Muscle of leg (tissue), 11 donors: Measurements from ENCODE around the gene HHEX. TPM values are rescaled to one million over a fixed set of nuclear protein-coding genes. Genes with fewer than 3 reads are reported as not detected.

Experiments used
- DNase-seq: peaks from one replicate; pipeline ENCODE4 v3.0.0; 2013
- H3K27ac ChIP-seq: one replicate; pipeline ENCODE4 v1.5.1; 2013; ENCODE audit warnings: mild to moderate bottlenecking, low read length, control low read depth
- H3K27me3 ChIP-seq: one replicate; pipeline ENCODE4 v1.6.1; 2013; ENCODE audit warnings: low read length; ENCODE audit not compliant: control insufficient read depth, insufficient read depth
- H3K36me3 ChIP-seq: one replicate; pipeline ENCODE4 v1.6.1; 2013; ENCODE audit warnings: low read length; ENCODE audit not compliant: control insufficient read depth, insufficient read depth
- H3K4me1 ChIP-seq: one replicate; pipeline ENCODE4 v1.6.1; 2013; ENCODE audit warnings: low read length; ENCODE audit not compliant: control insufficient read depth, insufficient read depth
- H3K4me3 ChIP-seq: one replicate; pipeline ENCODE4 v1.5.1; 2013; ENCODE audit warnings: low read length, control low read depth
- H3K9me3 ChIP-seq: replicated peaks from 2 replicates; pipeline ENCODE4 v1.6.1; 2013; ENCODE audit warnings: low read depth, low read length; ENCODE audit not compliant: control insufficient read depth
- WGBS: methylation state at CpG from one replicate; pipeline ENCODE4 v1.1.5; 2013; ENCODE audit warnings: missing lambda C conversion rate; ENCODE audit not compliant: insufficient coverage; 5-methylcytosine and 5-hydroxymethylcytosine counted together
- polyA plus RNA-seq, 8 donors: library from polyadenylated mRNA; unstranded; fragments of 120-200 nt; gene quantifications; one replicate each; pipeline versions ENCODE4 v1.2.1 to v1.2.3, GENCODE V29; 2013; ENCODE audit warnings: inconsistent platforms in 1 of 8, low replicate concordance in 1 of 8; ENCODE audit not compliant: insufficient read length in 8 of 8, insufficient read depth in 1 of 8
- total RNA-seq: library from RNA; stranded (reverse); fragments of 120-200 nt; gene quantifications from one replicate; pipeline ENCODE4 v1.2.4, GENCODE V29; 2013

The HHEX gene
- total and polyA plus RNA-seq, 9 donors: 3.6 to 10.3 (median 7.1) TPM

GRCh38 chr10:92664322-92664721 lies 25.4 kb upstream of the HHEX start:
- Histone ChIP-seq H3K4me3 (no peak overlapping the region), H3K36me3 (no peaks in the 10 kb centered on the region), H3K27ac (no peak overlapping the region), H3K4me1 (no peaks in the 10 kb centered on the region), H3K27me3 (no peaks in the 10 kb centered on the region), H3K9me3 (no peaks in the 10 kb centered on the region)
- DNase-seq: no peak

GRCh38 chr10:92667078-92667477 lies 22.7 kb upstream of the HHEX start:
- no peaks in the 10 kb centered on the region for H3K36me3 ChIP-seq
- no peak for DNase-seq
- 100% methylated on average over 1 of the region's 6 CpGs for WGBS
- H3K4me1 ChIP-seq: no peaks in the 10 kb centered on the region
- H3K9me3 ChIP-seq: no peaks in the 10 kb centered on the region
- H3K27me3 ChIP-seq: no peaks in the 10 kb centered on the region
- H3K4me3 ChIP-seq: no peak overlapping the region
- H3K27ac ChIP-seq: no peak overlapping the region

DNA sequence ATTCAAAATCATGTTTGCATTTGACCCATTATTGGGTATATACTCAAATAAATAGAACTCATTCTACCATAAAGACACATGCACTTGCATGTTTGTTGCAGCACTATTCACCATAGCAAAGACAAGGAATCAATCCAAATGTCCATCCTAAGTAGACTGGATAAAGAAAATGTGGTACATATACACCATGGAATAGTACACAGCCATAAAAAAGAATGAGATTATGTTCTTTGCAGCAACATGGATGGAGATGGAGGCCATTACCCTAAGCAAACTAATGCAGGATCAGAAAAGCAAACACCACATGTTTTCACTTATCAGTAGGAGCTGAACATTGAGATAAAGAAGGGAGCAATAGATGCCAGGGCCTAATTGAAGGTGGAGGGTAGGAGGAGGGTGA lies 12.0 kb upstream of the HHEX start:
- Histone ChIP-seq H3K27me3 (no peaks in the 10 kb centered on the region), H3K36me3 (no peaks in the 10 kb centered on the region), H3K27ac (no peak overlapping the region), H3K4me3 (no peak overlapping the region), H3K4me1 (no peaks in the 10 kb centered on the region), H3K9me3 (no peaks in the 10 kb centered on the region)
- DNase-seq: no peak

- WGBS: 95% methylated on average over 2 of the region's 5 CpGs
- DNase-seq: no peak
- Histone ChIP-seq H3K4me3 (no peak overlapping the region), H3K9me3 (no peaks in the 10 kb centered on the region), H3K36me3 (no peaks in the 10 kb centered on the region), H3K27me3 (no peaks in the 10 kb centered on the region), H3K27ac (no peak overlapping the region), H3K4me1 (no peaks in the 10 kb centered on the region)
These were observed 11.5 kb upstream of the HHEX start for GRCh38 chr10:92678206-92678605.

DNA sequence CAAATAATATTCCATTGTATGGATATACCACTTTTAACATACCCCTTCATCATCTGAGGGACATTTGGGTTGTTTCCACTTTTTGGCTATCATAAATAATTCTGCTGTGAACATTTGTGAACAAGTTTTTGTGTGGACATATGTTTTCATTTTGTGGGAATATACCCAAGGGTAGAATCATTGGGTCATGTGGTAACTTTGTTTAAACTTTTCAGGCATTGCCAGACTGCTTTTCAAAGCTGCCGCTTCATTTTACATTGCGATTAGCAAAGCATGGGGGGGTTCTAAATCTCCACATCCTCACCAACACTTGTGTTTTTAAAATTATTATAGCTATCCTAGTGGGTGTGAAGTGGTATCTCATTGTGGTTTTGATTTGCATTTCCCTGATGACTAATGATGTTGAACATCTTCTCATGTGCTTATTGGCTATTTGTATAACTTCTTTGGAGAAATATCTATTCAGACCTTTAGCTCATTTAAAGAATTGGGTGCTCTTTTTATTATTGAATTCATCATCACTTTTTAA lies 8.4 kb upstream of the HHEX start:
- H3K27ac ChIP-seq: no peak overlapping the region
- WGBS: no CpG with 5 or more reads among the region's 2 CpGs
- H3K4me3 ChIP-seq: no peak overlapping the region
- peaks cover 5% of the 10 kb centered on the region for H3K27me3 ChIP-seq
- no peaks in the 10 kb centered on the region for H3K4me1 ChIP-seq
- no peak for DNase-seq
- H3K36me3 ChIP-seq: no peaks in the 10 kb centered on the region
- H3K9me3 ChIP-seq: peaks cover 2% of the 10 kb centered on the region

DNA sequence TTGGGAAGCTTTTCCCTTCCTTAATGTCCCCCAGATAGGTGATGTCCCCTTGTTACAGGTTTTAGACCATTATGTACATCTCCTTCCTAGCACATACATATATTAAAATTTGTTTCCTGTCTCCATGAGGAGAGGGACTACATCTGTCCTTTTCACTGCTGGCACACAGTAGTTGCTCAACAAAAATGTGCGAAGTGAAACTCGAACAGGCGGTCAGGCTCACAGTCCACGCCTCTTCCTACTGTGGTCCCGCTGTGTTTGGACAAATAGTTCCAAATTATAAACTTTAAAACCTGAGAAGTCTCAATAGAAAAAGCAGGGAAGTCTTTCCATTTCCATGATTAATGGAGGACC lies 1.2 kb upstream of the HHEX start:
- H3K27ac ChIP-seq: no peak overlapping the region
- peaks cover 48% of the 10 kb centered on the region for H3K27me3 ChIP-seq
- H3K9me3 ChIP-seq: peaks cover 2% of the 10 kb centered on the region
- peak overlapping the region; percentile 51 for H3K4me3 ChIP-seq
- H3K4me1 ChIP-seq: peaks cover 14% of the 10 kb centered on the region
- no peak for DNase-seq
- WGBS: 43% methylated on average over 2 of the region's 5 CpGs
- H3K36me3 ChIP-seq: no peaks in the 10 kb centered on the region

DNA sequence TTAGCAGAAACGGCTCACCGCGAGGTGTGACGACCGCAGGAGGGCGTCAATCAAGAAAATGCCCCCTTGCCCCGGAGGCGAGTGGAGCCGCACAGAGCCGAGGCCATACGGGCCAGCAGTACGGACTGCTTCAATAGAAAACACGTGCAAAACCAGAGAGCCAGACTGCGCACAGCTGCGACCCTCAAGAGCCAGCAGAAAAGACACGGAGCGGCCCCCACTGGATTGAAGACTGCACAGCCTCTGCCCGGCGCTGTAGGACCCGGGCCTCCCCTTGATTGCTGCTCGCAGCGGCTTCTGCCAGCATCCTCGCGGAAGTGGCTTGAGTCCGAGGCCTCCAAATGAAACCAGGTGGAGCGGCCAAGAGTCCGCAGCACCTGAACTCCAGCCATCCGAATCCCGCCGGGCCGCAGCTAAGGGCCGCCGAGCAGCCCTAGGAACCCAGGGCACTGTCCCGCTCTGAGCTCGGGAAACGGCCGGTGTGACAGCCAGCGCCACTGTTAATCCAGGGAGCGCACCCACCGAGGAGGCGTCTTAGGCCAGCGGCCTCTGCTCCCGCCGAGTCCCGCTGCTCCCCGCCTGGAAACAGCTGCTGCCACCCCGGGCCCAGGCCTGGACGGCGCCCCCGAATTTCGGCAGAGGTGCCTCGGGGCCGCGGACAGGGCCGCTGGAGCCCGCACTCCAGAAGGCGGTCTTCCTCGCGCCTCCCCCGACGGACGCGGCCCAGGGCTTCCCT lies 660 bp upstream of the HHEX start:
- Histone ChIP-seq H3K36me3 (no peaks in the 10 kb centered on the region), H3K27ac (no peak overlapping the region), H3K27me3 (peaks cover 46% of the 10 kb centered on the region), H3K9me3 (peaks cover 2% of the 10 kb centered on the region), H3K4me3 (peak overlapping the region; percentile 51), H3K4me1 (peaks cover 14% of the 10 kb centered on the region)
- DNase-seq: peak; percentile 47
- under 1% methylated on average over 63 of the region's 63 CpGs for WGBS

DNA sequence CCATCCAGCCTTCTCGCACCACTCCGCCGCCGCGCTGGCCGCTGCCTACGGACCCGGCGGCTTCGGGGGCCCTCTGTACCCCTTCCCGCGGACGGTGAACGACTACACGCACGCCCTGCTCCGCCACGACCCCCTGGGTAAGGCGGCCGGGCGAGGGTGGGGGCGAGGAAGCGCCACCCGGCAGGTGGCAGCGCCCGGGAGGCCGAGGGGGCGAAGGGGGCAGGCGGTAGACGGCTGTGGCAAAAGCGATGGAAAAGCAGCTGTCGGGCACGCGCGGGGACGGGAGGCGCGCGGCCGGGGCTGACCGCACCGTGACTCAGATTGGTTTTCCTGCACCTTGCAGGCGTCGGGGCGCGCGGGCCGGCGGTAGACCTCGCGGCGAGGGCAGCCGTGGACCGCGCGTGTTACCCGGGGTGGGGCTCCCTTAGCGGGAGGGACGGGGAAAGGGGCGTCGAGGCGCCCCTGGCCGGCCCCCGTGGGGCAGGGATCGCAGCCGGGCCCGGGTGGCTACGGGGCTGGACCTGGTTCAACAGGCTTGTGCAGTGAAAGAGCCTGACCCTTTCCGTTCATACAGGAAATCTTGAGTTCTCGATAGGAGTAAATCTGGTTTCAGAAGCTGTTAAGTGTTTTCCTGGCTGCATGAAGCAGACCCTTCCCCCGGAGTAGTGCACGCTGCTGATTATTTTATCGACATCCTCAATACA lies 608 bp downstream of the HHEX start:
- peak overlapping the region; percentile 51 for H3K4me3 ChIP-seq
- WGBS: under 1% methylated on average over 64 of the region's 73 CpGs

GRCh38 chr10:92690915-92691590 lies 1.3 kb downstream of the HHEX start:
- DNase-seq: no peak
- Histone ChIP-seq H3K27me3 (peaks cover 59% of the 10 kb centered on the region), H3K36me3 (no peaks in the 10 kb centered on the region)

More for the DNA sequence above, 608 bp downstream of the HHEX start:
- DNase-seq: peak; percentile 72
- H3K27me3 ChIP-seq: peaks cover 52% of the 10 kb centered on the region
- peak overlapping the region; percentile 70 for H3K27ac ChIP-seq
- H3K36me3 ChIP-seq: no peaks in the 10 kb centered on the region
- peaks cover under 1% of the 10 kb centered on the region for H3K9me3 ChIP-seq
- H3K4me1 ChIP-seq: peaks cover 14% of the 10 kb centered on the region

DNA sequence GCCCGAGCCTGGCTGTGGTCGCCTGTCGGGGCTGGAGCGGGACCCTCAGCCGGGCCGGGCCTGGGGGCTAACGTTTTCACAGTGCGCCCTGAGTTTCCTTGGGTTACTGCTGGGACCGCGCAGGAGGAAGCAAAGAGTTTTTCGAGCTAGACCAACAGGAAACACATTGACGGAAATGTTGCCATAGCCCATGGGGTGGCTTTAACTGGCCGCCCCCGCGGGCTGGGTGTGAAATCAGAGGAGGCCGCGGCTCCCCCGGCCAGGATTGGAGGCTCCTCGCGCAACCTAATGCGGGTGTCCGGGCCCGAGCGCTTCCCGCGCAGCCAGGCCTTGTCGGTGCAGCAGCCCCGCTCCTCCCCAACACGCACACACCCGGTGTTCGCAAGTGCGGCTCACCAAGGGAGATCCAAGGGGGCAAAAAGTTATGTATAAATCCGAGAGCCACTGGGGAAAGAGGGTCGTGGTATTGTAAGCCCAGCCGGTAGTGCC lies 1.9 kb downstream of the HHEX start:
- Histone ChIP-seq H3K9me3 (no peaks in the 10 kb centered on the region), H3K27ac (peak overlapping the region; percentile 79), H3K36me3 (no peaks in the 10 kb centered on the region), H3K4me3 (peak overlapping the region; percentile 16), H3K27me3 (peaks cover 61% of the 10 kb centered on the region), H3K4me1 (peaks cover 20% of the 10 kb centered on the region)
- peak; percentile 72 for DNase-seq
- WGBS: 26% methylated on average over 26 of the region's 35 CpGs

More at GRCh38 chr10:92690915-92691590, 1.3 kb downstream of the HHEX start:
- Histone ChIP-seq H3K9me3 (no peaks in the 10 kb centered on the region), H3K4me3 (peak overlapping the region; percentile 16), H3K27ac (peak overlapping the region; percentile 79), H3K4me1 (peaks cover 19% of the 10 kb centered on the region)
- 37% methylated on average over 13 of the region's 30 CpGs for WGBS
